Keratinocyte (primary cell): Measurements from ENCODE around the gene DCN. TPM values are rescaled to one million over a fixed set of nuclear protein-coding genes. Genes with fewer than 3 reads are reported as not detected.

ENCODE experiments used
- DNase-seq: peaks from one replicate; pipeline ENCODE4 v3.0.0-alpha.2; 2011; ENCODE audit warnings: low read depth, missing footprints, low spot score
- FAIRE-seq: peaks from 2 replicates; lab custom pipeline; 2011; peaks lifted over from hg19 to GRCh38; lab: Jason Lieb, UNC
- H2AFZ ChIP-seq: 2 replicates; pipeline ENCODE4 v1.6.0; 2012; ENCODE audit warnings: low read length, control low read depth, inconsistent platforms; ENCODE audit not compliant: control insufficient read depth
- H3K27ac ChIP-seq: 2 replicates; pipeline ENCODE4 v1.5.1; 2011; ENCODE audit warnings: low read length; ENCODE audit not compliant: control insufficient read depth, insufficient read depth
- H3K27me3 ChIP-seq: 3 replicates; pipeline ENCODE4 v1.6.0; 2011; ENCODE audit warnings: low read length; ENCODE audit not compliant: control insufficient read depth, insufficient read depth; ENCODE audit errors: extremely low read depth
- H3K36me3 ChIP-seq, 2 experiments: 2 replicates in 1 of 2; 3 replicates in 1 of 2; pipeline ENCODE4 v1.5.1; 2011; ENCODE audit warnings: low read length in 2 of 2, mild to moderate bottlenecking in 1 of 2; ENCODE audit not compliant: control insufficient read depth in 2 of 2, insufficient read depth in 2 of 2; ENCODE audit errors: extremely low read depth in 1 of 2
- H3K4me1 ChIP-seq: 3 replicates; pipeline ENCODE4 v1.5.1; 2011; ENCODE audit warnings: low read length; ENCODE audit not compliant: control insufficient read depth, insufficient read depth; ENCODE audit errors: extremely low read depth
- H3K4me2 ChIP-seq: 3 replicates; pipeline ENCODE4 v1.6.0; 2011; ENCODE audit warnings: low read depth, low read length; ENCODE audit not compliant: control insufficient read depth, insufficient read depth; ENCODE audit errors: extremely low read depth
- H3K4me3 ChIP-seq, 3 experiments: fragments of 200-600 bp in 1 of 3; sonication (generic) in 1 of 3; 2 replicates in 2 of 3; 3 replicates in 1 of 3; pipeline ENCODE4 v1.5.1; 2011 to 2016; ENCODE audit warnings: low read length in 3 of 3, mild to moderate bottlenecking in 3 of 3, control low read depth in 2 of 3, inconsistent platforms in 1 of 3, low read depth in 1 of 3, mixed read lengths in 1 of 3, mixed run types in 1 of 3, moderate library complexity in 1 of 3; ENCODE audit not compliant: control insufficient read depth in 2 of 3, insufficient read depth in 2 of 3; ENCODE audit errors: extremely low read depth in 1 of 3
- H3K79me2 ChIP-seq: 2 replicates; pipeline ENCODE4 v1.6.0; 2012; ENCODE audit warnings: low read length; ENCODE audit not compliant: control insufficient read depth, insufficient read depth
- H3K9ac ChIP-seq: 3 replicates; pipeline ENCODE4 v1.6.0; 2011; ENCODE audit warnings: low read length; ENCODE audit not compliant: control insufficient read depth, insufficient read depth; ENCODE audit errors: extremely low read depth
- H3K9me1 ChIP-seq: 3 replicates; pipeline ENCODE4 v1.6.0; 2011; ENCODE audit warnings: low read length; ENCODE audit not compliant: control insufficient read depth, insufficient read depth; ENCODE audit errors: extremely low read depth
- H3K9me3 ChIP-seq: 2 replicates; pipeline ENCODE4 v1.5.1; 2012; ENCODE audit warnings: low read depth, low read length; ENCODE audit not compliant: control insufficient read depth
- H4K20me1 ChIP-seq: 3 replicates; pipeline ENCODE4 v1.6.0; 2011; ENCODE audit warnings: low read length; ENCODE audit not compliant: control insufficient read depth, insufficient read depth; ENCODE audit errors: extremely low read depth
- EZH2 ChIP-seq: IDR thresholded peaks from one replicate; pipeline ENCODE4 v1.6.1; 2012; ENCODE audit warnings: inconsistent platforms, mild to moderate bottlenecking, low read length, moderate library complexity
- dilution Hi-C: fragments of 300-500 bp; cut with MboI; formaldehyde crosslinking; loops from one replicate; pipeline ENCODE4 v1.7.0; 2020; ENCODE audit warnings: low sequenced_read_pairs; ENCODE audit not compliant: extremely low pct_ligation_motif_present
- polyA plus RNA-seq, 5 experiments: library from polyadenylated mRNA; depleted of rRNA in 3 of 5; stranded (reverse) in 3 of 5; stranded (forward) in 1 of 5; unstranded in 1 of 5; fragments of >200 nt; gene quantifications; 1 replicate in 1 of 5; 2 replicates in 3 of 5; 3 replicates in 1 of 5; pipeline versions ENCODE4 v1.2.1 to v1.2.3, GENCODE V29; 2011 to 2012; ENCODE audit warnings: missing spikeins in 2 of 5, low read depth in 1 of 5, low replicate concordance in 1 of 5
- TF ChIP-seq, protein P1 (sequence below), 3 experiments: IDR thresholded peaks in 1 of 3; conservative IDR thresholded peaks in 1 of 3; optimal IDR thresholded peaks in 1 of 3; 2 replicates in 2 of 3; 3 replicates in 1 of 3; pipeline versions ENCODE3 to v1.5.1; 2011; ENCODE audit warnings: low read length in 3 of 3, mild to moderate bottlenecking in 3 of 3, moderate library complexity in 2 of 3, control low read depth in 1 of 3, inconsistent platforms in 1 of 3; ENCODE audit not compliant: insufficient read depth in 2 of 3; ENCODE audit errors: extremely low read depth in 1 of 3

The DCN gene
- polyA plus RNA-seq, 1 donor (not counting 4 experiments of a cell fraction or from before 2014, with no cell fraction given), result 2.5 TPM

DNA sequence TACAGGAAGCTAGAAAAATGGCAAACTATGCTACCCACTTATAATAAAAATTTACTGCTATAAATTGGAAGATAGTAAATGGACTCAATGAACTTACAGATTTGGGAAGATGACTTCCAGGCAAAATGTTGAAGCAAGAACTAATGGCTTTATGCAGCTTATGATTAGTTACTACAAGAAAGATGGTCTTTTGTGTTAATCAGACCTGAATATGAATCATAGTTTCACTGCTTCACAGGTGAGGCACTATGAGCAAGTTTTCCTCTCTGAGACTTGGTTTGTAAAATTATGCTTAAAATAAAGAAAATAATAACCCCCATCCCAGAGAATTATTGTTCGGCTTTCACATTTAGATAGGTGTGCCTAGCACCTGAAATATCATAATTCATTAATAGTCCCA, 19.8 kb upstream of the DCN start:
- Histone ChIP-seq H3K36me3 (no peaks in the 10 kb centered on the region), H3K9me1 (no peaks in the 10 kb centered on the region), H3K9ac (no peak overlapping the region), H3K4me1 (peaks cover 7% of the 10 kb centered on the region), H3K4me3 (no peak overlapping the region), H4K20me1 (no peaks in the 10 kb centered on the region), H3K27ac (no peak overlapping the region), H3K27me3 (no peaks in the 10 kb centered on the region), H3K4me2 (no peak overlapping the region), H2AFZ (no peak overlapping the region), H3K79me2 (no peaks in the 10 kb centered on the region), H3K9me3 (no peaks in the 10 kb centered on the region)
- FAIRE-seq, result no peak
- dilution Hi-C loops, result no loop called here
- no peak for DNase-seq
- no peak for TF ChIP-seq EZH2
- TF ChIP-seq, protein P1, sequence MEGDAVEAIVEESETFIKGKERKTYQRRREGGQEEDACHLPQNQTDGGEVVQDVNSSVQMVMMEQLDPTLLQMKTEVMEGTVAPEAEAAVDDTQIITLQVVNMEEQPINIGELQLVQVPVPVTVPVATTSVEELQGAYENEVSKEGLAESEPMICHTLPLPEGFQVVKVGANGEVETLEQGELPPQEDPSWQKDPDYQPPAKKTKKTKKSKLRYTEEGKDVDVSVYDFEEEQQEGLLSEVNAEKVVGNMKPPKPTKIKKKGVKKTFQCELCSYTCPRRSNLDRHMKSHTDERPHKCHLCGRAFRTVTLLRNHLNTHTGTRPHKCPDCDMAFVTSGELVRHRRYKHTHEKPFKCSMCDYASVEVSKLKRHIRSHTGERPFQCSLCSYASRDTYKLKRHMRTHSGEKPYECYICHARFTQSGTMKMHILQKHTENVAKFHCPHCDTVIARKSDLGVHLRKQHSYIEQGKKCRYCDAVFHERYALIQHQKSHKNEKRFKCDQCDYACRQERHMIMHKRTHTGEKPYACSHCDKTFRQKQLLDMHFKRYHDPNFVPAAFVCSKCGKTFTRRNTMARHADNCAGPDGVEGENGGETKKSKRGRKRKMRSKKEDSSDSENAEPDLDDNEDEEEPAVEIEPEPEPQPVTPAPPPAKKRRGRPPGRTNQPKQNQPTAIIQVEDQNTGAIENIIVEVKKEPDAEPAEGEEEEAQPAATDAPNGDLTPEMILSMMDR (optimal IDR thresholded peaks at IDR 0.05 in 1 of 3, IDR thresholded peaks at IDR 0.05 in 1 of 3, conservative IDR thresholded peaks at IDR 0.05 in 1 of 3; ENCODE audit: extremely low read depth in 1 of 3, insufficient read depth in 2 of 3, low read length in 3 of 3), result no peak

- Histone ChIP-seq H3K4me2 (no peak overlapping the region), H3K9me3 (no peaks in the 10 kb centered on the region), H3K27ac (no peak overlapping the region), H4K20me1 (no peaks in the 10 kb centered on the region), H3K9ac (no peak overlapping the region), H3K36me3 (no peaks in the 10 kb centered on the region), H3K4me3 (no peak overlapping the region), H3K27me3 (no peaks in the 10 kb centered on the region), H3K9me1 (no peaks in the 10 kb centered on the region), H2AFZ (no peak overlapping the region), H3K4me1 (no peaks in the 10 kb centered on the region), H3K79me2 (no peaks in the 10 kb centered on the region)
- FAIRE-seq (no peak), DNase-seq (no peak)
- TF ChIP-seq, protein P1 (optimal IDR thresholded peaks at IDR 0.05 in 1 of 3, IDR thresholded peaks at IDR 0.05 in 1 of 3, conservative IDR thresholded peaks at IDR 0.05 in 1 of 3; ENCODE audit: extremely low read depth in 1 of 3, insufficient read depth in 2 of 3, low read length in 3 of 3), result no peak
- TF ChIP-seq EZH2, result no peak
- dilution Hi-C loops, result no loop called here
Observed at GRCh38 chr12:91196436-91196835, 13.8 kb upstream of the DCN start.
